Panc1 (cell line): Measurements from ENCODE around the gene CAMKMT. TPM values are rescaled to one million over a fixed set of nuclear protein-coding genes. Genes with fewer than 3 reads are reported as not detected.

ENCODE experiments used
- ATAC-seq: fragments of 200-7000 bp; cut with Tn5 transposase; 2 replicates; pipeline ENCODE4 v1.9.1; 2020; ENCODE audit warnings: mild to moderate bottlenecking, moderate library complexity
- BruUV-seq: library from RNA; stranded (reverse); fragments of 400-500 nt; replicated peaks from 2 replicates; lab custom pipeline; 2021; lab: Mats Ljungman, UMichigan
- CTCF ChIA-PET: fragments of 300-600 bp; sonication (Branson Sonifier 250); formaldehyde crosslinking; loops from one replicate; lab custom pipeline; 2022; ENCODE audit warnings: antibody characterized with exemption; lab: Charles Lee
- POLR2A ChIA-PET: fragments of 300-600 bp; sonication (Branson Sonifier 250); formaldehyde crosslinking; loops from one replicate; lab custom pipeline; 2022; ENCODE audit warnings: antibody characterized with exemption; lab: Charles Lee
- DNase-seq: peaks from one replicate; pipeline ENCODE4 v3.0.0-alpha.2; 2010; ENCODE audit warnings: low read depth, low spot score
- H3K27ac ChIP-seq: 2 replicates; pipeline ENCODE4 v1.5.1; 2011; ENCODE audit warnings: mild to moderate bottlenecking, low read length, inconsistent platforms
- H3K27me3 ChIP-seq: fragments of 200-500 bp; sonication (Bioruptor generic); 2 replicates; pipeline ENCODE4 v1.6.0; 2014; ENCODE audit warnings: low read length, inconsistent platforms; ENCODE audit not compliant: control insufficient read depth, insufficient read depth
- H3K36me3 ChIP-seq: fragments of 200-500 bp; sonication (Bioruptor generic); 2 replicates; pipeline ENCODE4 v1.5.1; 2014; ENCODE audit warnings: inconsistent platforms, mild to moderate bottlenecking, low read length, moderate library complexity; ENCODE audit not compliant: control insufficient read depth, insufficient read depth
- H3K4me1 ChIP-seq: 2 replicates; pipeline ENCODE4 v1.5.1; 2011; ENCODE audit warnings: inconsistent platforms, mild to moderate bottlenecking, low read length, moderate library complexity; ENCODE audit not compliant: control insufficient read depth, insufficient read depth
- H3K4me3 ChIP-seq, 2 experiments: 2 replicates each; pipeline ENCODE4 v1.5.1; 2011 to 2012; ENCODE audit warnings: low read depth in 2 of 2, low read length in 2 of 2, mild to moderate bottlenecking in 2 of 2, inconsistent platforms in 1 of 2, moderate library complexity in 1 of 2
- H3K9me3 ChIP-seq: fragments of 200-500 bp; sonication (Bioruptor generic); 2 replicates; pipeline ENCODE4 v1.5.1; 2014; ENCODE audit warnings: low read depth, mild to moderate bottlenecking, inconsistent platforms, low read length, moderate library complexity; ENCODE audit not compliant: control insufficient read depth, insufficient read depth
- POLR2AphosphoS5 ChIP-seq: IDR thresholded peaks from 2 replicates; pipeline ENCODE4 v1.6.1; 2012; ENCODE audit warnings: mild to moderate bottlenecking, low read depth, low read length, moderate library complexity
- SIN3A ChIP-seq: IDR thresholded peaks from 2 replicates; pipeline ENCODE4 v1.6.1; 2012; ENCODE audit warnings: low read depth, mild to moderate bottlenecking, low read length, moderate library complexity, borderline replicate concordance; ENCODE audit not compliant: insufficient read depth
- TCF7L2 ChIP-seq: IDR thresholded peaks from 2 replicates; pipeline ENCODE4 v1.6.1; 2011; ENCODE audit warnings: mild to moderate bottlenecking, low read depth, low read length, inconsistent platforms
- in situ Hi-C: cut with HindIII; loops from 2 replicates; pipeline ENCODE4 v1.10.0; 2016; ENCODE audit warnings: low sequenced_read_pairs, low pct_unique_long_range_greater_than_20kb
- intact Hi-C: fragments of 100-400 bp; cut with micrococcal nuclease; formaldehyde crosslinking; loops from one replicate; pipeline ENCODE4 v1.10.0; 2022; ENCODE audit not compliant: unreplicated experiment
- total RNA-seq: library from RNA; stranded (reverse); gene quantifications from one replicate; pipeline ENCODE4 v1.2.1, GENCODE V29; 2021; ENCODE audit not compliant: unreplicated experiment
- TF ChIP-seq, protein P1 (sequence below): fragments of 450-650 bp; IDR thresholded peaks from 2 replicates; pipeline ENCODE4 v1.5.1; 2017; ENCODE audit warnings: mild to moderate bottlenecking
- TF ChIP-seq, protein P2 (sequence below), 2 experiments: IDR thresholded peaks; 2 replicates each; pipeline ENCODE4 v1.6.1; 2011 to 2012; ENCODE audit warnings: low read depth in 2 of 2, control low read depth in 1 of 2, low read length in 1 of 2, mild to moderate bottlenecking in 1 of 2, moderate library complexity in 1 of 2; ENCODE audit not compliant: insufficient read depth in 1 of 2

The CAMKMT gene
- total RNA-seq, 1 experiment from 2014 or later = 12.6 TPM

DNA sequence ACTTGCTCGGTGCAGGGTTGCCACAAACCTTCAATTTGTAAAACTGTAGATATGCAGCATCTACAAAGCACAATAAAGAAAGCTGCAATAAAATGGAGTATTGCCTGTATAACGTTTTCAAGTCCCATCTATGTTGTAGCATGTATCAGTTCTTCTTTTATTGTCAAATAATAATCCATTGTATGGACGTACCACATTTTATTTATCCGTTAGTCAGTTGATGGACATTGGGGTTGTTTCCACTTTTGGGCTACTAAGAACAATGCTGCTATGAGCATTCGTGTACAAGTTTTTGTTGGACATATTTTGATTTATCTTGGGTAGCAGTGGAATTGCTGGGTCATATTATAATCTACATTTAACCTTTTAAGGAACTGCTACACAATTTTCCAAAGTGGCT lies 339.1 kb downstream of the CAMKMT start:
- ChIA-PET POLR2A (no interaction called here), CTCF (no interaction called here)
- Histone ChIP-seq H3K4me3 (no peak overlapping the region), H3K27ac (no peak overlapping the region), H3K36me3 (no peaks in the 10 kb centered on the region), H3K27me3 (no peaks in the 10 kb centered on the region), H3K9me3 (no peaks in the 10 kb centered on the region), H3K4me1 (no peaks in the 10 kb centered on the region)
- ATAC-seq (no peak), DNase-seq (no peak)
- TF ChIP-seq POLR2AphosphoS5 (no peak), SIN3A (no peak), TCF7L2 (no peak)
- TF ChIP-seq, protein P1, sequence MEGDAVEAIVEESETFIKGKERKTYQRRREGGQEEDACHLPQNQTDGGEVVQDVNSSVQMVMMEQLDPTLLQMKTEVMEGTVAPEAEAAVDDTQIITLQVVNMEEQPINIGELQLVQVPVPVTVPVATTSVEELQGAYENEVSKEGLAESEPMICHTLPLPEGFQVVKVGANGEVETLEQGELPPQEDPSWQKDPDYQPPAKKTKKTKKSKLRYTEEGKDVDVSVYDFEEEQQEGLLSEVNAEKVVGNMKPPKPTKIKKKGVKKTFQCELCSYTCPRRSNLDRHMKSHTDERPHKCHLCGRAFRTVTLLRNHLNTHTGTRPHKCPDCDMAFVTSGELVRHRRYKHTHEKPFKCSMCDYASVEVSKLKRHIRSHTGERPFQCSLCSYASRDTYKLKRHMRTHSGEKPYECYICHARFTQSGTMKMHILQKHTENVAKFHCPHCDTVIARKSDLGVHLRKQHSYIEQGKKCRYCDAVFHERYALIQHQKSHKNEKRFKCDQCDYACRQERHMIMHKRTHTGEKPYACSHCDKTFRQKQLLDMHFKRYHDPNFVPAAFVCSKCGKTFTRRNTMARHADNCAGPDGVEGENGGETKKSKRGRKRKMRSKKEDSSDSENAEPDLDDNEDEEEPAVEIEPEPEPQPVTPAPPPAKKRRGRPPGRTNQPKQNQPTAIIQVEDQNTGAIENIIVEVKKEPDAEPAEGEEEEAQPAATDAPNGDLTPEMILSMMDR = no peak
- TF ChIP-seq, protein P2, sequence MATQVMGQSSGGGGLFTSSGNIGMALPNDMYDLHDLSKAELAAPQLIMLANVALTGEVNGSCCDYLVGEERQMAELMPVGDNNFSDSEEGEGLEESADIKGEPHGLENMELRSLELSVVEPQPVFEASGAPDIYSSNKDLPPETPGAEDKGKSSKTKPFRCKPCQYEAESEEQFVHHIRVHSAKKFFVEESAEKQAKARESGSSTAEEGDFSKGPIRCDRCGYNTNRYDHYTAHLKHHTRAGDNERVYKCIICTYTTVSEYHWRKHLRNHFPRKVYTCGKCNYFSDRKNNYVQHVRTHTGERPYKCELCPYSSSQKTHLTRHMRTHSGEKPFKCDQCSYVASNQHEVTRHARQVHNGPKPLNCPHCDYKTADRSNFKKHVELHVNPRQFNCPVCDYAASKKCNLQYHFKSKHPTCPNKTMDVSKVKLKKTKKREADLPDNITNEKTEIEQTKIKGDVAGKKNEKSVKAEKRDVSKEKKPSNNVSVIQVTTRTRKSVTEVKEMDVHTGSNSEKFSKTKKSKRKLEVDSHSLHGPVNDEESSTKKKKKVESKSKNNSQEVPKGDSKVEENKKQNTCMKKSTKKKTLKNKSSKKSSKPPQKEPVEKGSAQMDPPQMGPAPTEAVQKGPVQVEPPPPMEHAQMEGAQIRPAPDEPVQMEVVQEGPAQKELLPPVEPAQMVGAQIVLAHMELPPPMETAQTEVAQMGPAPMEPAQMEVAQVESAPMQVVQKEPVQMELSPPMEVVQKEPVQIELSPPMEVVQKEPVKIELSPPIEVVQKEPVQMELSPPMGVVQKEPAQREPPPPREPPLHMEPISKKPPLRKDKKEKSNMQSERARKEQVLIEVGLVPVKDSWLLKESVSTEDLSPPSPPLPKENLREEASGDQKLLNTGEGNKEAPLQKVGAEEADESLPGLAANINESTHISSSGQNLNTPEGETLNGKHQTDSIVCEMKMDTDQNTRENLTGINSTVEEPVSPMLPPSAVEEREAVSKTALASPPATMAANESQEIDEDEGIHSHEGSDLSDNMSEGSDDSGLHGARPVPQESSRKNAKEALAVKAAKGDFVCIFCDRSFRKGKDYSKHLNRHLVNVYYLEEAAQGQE (IDR thresholded peaks at IDR 0.05; ENCODE audit: insufficient read depth in 1 of 2, low read depth in 2 of 2, low read length in 1 of 2) = no peak
- intact Hi-C loops (no loop called here), in situ Hi-C loops (no loop called here)
- BruUV-seq = no TSS peak

DNA sequence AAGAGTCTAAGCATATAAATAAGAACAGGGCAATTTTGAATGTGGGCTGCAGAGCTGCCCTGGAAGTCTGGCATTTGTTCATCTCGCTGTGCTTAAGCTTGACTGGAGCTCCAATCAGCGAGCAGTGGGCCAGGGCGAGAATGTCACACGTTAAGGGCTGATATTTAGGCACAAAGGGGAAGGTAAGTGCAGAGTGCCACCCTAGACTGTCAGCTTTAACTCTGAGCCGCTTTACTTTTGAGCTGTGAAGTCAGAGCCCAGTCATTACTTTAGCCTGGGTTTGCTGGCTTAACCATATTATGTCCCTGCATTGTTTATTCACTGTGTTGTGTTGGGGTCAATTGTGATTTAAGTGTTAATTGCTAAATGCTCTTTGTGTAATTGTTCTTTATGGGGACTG lies 343.6 kb downstream of the CAMKMT start:
- no peak for ATAC-seq
- no peaks in the 10 kb centered on the region for H3K36me3 ChIP-seq
- BruUV-seq = no TSS peak
- H3K27me3 ChIP-seq = no peaks in the 10 kb centered on the region
- ChIA-PET CTCF (no interaction called here), POLR2A (interaction anchor here (0.6 kb wide), 1 partner anchor 416 kb away, joined by 6 read pairs; no protein-coding TSS in a partner anchor)
- H3K9me3 ChIP-seq = no peaks in the 10 kb centered on the region
- H3K27ac ChIP-seq = no peak overlapping the region
- DNase-seq = no peak
- TF ChIP-seq POLR2AphosphoS5 = no peak
- no peak for TF ChIP-seq SIN3A
- TF ChIP-seq, protein P2 (IDR thresholded peaks at IDR 0.05; ENCODE audit: insufficient read depth in 1 of 2, low read depth in 2 of 2, low read length in 1 of 2) = no peak
- no peak for TF ChIP-seq TCF7L2
- TF ChIP-seq, protein P1 = no peak
- H3K4me3 ChIP-seq = no peak overlapping the region
- no peaks in the 10 kb centered on the region for H3K4me1 ChIP-seq
- in situ Hi-C loops (no loop called here), intact Hi-C loops (no loop called here)
